Suprapubic skin (tissue), 4 donors: Measurements from ENCODE around the gene KISS1. TPM values are rescaled to one million over a fixed set of nuclear protein-coding genes. Genes with fewer than 3 reads are reported as not detected.

Source experiments
- DNase-seq, 2 donors: peaks; one replicate each; pipeline ENCODE4 v3.0.0-alpha.2; 2019; ENCODE audit warnings: low spot score in 2 of 2
- H3K27ac ChIP-seq: fragments of 200-600 bp; sonication (generic); one replicate; pipeline ENCODE4 v1.5.1; 2019
- H3K27me3 ChIP-seq: fragments of 200-600 bp; sonication (generic); one replicate; pipeline ENCODE4 v1.5.1; 2019
- H3K36me3 ChIP-seq: fragments of 200-600 bp; sonication (generic); one replicate; pipeline ENCODE4 v1.5.1; 2019
- H3K4me1 ChIP-seq: fragments of 200-600 bp; sonication (generic); one replicate; pipeline ENCODE4 v1.5.1; 2019
- H3K4me3 ChIP-seq: fragments of 200-600 bp; sonication (generic); one replicate; pipeline ENCODE4 v1.5.1; 2019; ENCODE audit warnings: mild to moderate bottlenecking
- H3K9me3 ChIP-seq: fragments of 200-600 bp; sonication (generic); one replicate; pipeline ENCODE4 v1.5.1; 2019
- CTCF ChIP-seq, 2 donors: fragments of 200-600 bp in 1 of 2; fragments of 450-650 bp in 1 of 2; sonication (generic) in 1 of 2; IDR thresholded peaks; one replicate each; pipeline ENCODE4 v1.5.1; 2016 to 2019; ENCODE audit warnings: antibody characterized with exemption in 2 of 2, mild to moderate bottlenecking in 1 of 2, moderate library complexity in 1 of 2
- EP300 ChIP-seq: sonication (generic); formaldehyde crosslinking; IDR thresholded peaks from one replicate; pipeline ENCODE4 v1.6.1; 2017; ENCODE audit warnings: antibody characterized with exemption
- POLR2A ChIP-seq, 2 donors: fragments of 450-650 bp; IDR thresholded peaks; one replicate each; pipeline ENCODE4 v1.6.1; 2017; ENCODE audit warnings: antibody characterized with exemption in 2 of 2, mild to moderate bottlenecking in 2 of 2, moderate library complexity in 2 of 2
- POLR2AphosphoS5 ChIP-seq, 3 donors: sonication (generic); formaldehyde crosslinking; IDR thresholded peaks; one replicate each; pipeline ENCODE4 v1.6.1; 2017; ENCODE audit warnings: antibody characterized with exemption in 3 of 3
- WGBS: methylation state at CpG from one replicate; pipeline ENCODE4 v1.1.5; 2018; 5-methylcytosine and 5-hydroxymethylcytosine counted together
- total RNA-seq, 4 donors: library from RNA; depleted of rRNA; stranded (reverse); fragments of >200 nt; gene quantifications; one replicate each; pipeline ENCODE4 v1.1.0, GENCODE V29; 2016

KISS1 gene
- total RNA-seq, 4 donors from 2014 or later = not detected

- Histone ChIP-seq H3K36me3 (no peaks in the 10 kb centered on the region), H3K27ac (no peak overlapping the region), H3K4me3 (no peak overlapping the region), H3K4me1 (peaks cover 6% of the 10 kb centered on the region), H3K27me3 (no peaks in the 10 kb centered on the region), H3K9me3 (no peaks in the 10 kb centered on the region)
- WGBS = 51% methylated on average over 12 of the region's 18 CpGs
- peak in 1 of 2 donors; percentile 49 for DNase-seq
- TF ChIP-seq POLR2A (IDR thresholded peaks at IDR 0.05) (no peak), POLR2AphosphoS5 (IDR thresholded peaks at IDR 0.05) (no peak), CTCF (IDR thresholded peaks at IDR 0.05) (no peak), EP300 (no peak)
Observed at GRCh38 chr1:204198348-204199340, 2.4 kb upstream of the KISS1 start.

- no peak overlapping the region for H3K4me3 ChIP-seq
- H3K27ac ChIP-seq = no peak overlapping the region
- H3K36me3 ChIP-seq = no peaks in the 10 kb centered on the region
- H3K27me3 ChIP-seq = peaks cover 3% of the 10 kb centered on the region
- no peak for DNase-seq
- WGBS = 79% methylated on average over 5 of the region's 5 CpGs
- H3K9me3 ChIP-seq = no peaks in the 10 kb centered on the region
- H3K4me1 ChIP-seq = peaks cover 6% of the 10 kb centered on the region
- TF ChIP-seq POLR2AphosphoS5 (IDR thresholded peaks at IDR 0.05) (no peak), EP300 (no peak), CTCF (IDR thresholded peaks at IDR 0.05) (no peak), POLR2A (IDR thresholded peaks at IDR 0.05) (no peak)
Observed at GRCh38 chr1:204197068-204197467, 777 bp upstream of the KISS1 start.

DNA sequence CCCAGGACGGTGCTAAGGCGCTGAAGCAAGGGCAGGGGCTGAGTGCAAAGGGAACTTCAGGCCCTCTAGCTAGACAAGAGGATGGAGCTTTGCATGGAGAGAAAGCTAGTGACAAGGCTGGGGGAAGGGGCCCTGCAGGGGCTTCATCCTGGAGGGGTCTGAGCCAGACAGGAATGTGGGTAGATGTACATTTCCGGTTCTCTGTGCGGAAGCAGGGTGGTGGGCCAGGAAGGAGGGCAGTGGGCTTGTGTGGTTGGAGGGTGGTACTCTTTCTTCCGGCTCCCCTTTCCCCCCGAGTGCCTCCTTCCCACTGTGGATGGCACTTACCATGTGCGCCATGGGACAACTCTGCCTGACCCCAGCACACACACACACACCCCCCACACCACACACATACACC, 1.5 kb downstream of the KISS1 start:
- H3K9me3 ChIP-seq = no peaks in the 10 kb centered on the region
- H3K27me3 ChIP-seq = peaks cover 3% of the 10 kb centered on the region
- TF ChIP-seq CTCF (IDR thresholded peaks at IDR 0.05) (no peak), POLR2AphosphoS5 (IDR thresholded peaks at IDR 0.05) (no peak), EP300 (no peak), POLR2A (IDR thresholded peaks at IDR 0.05) (no peak)

GRCh38 chr1:204194080-204194479, 2.2 kb downstream of the KISS1 start:
- TF ChIP-seq POLR2A (IDR thresholded peaks at IDR 0.05) (no peak), POLR2AphosphoS5 (IDR thresholded peaks at IDR 0.05) (no peak), EP300 (no peak), CTCF (IDR thresholded peaks at IDR 0.05) (no peak)
- peaks cover 6% of the 10 kb centered on the region for H3K27me3 ChIP-seq
- whole genome bisulfite sequencing = 71% methylated on average over 2 of the region's 2 CpGs
- H3K4me3 ChIP-seq = no peak overlapping the region
- DNase-seq = no peak
- no peaks in the 10 kb centered on the region for H3K36me3 ChIP-seq
- no peaks in the 10 kb centered on the region for H3K9me3 ChIP-seq
- no peak overlapping the region for H3K27ac ChIP-seq
- peaks cover 20% of the 10 kb centered on the region for H3K4me1 ChIP-seq

More for the DNA sequence above, 1.5 kb downstream of the KISS1 start:
- Histone ChIP-seq H3K4me1 (peaks cover 20% of the 10 kb centered on the region), H3K4me3 (no peak overlapping the region), H3K36me3 (no peaks in the 10 kb centered on the region), H3K27ac (no peak overlapping the region)
- DNase-seq = no peak
- 74% methylated on average over 7 of the region's 7 CpGs for WGBS

- no peak for TF ChIP-seq POLR2AphosphoS5 (IDR thresholded peaks at IDR 0.05)
- no peak for TF ChIP-seq CTCF (IDR thresholded peaks at IDR 0.05)
- TF ChIP-seq EP300 = no peak
- TF ChIP-seq POLR2A (IDR thresholded peaks at IDR 0.05) = no peak
- Histone ChIP-seq H3K27ac (no peak overlapping the region), H3K36me3 (no peaks in the 10 kb centered on the region), H3K27me3 (peaks cover 13% of the 10 kb centered on the region), H3K4me3 (no peak overlapping the region), H3K4me1 (peaks cover 14% of the 10 kb centered on the region), H3K9me3 (no peaks in the 10 kb centered on the region)
- DNase-seq = no peak
- WGBS = 64% methylated on average over 3 of the region's 3 CpGs
Observed at GRCh38 chr1:204192589-204193352, 3.5 kb downstream of the KISS1 start.
